SU-DHL-6 (cell line): ENCODE data around the gene TMEM117.

Experiments used
- EZH2phosphoT487 ChIP-seq: fragments of 200-600 bp; sonication (generic), shearing (Covaris generic); conservative IDR thresholded peaks from 2 replicates; pipeline ENCODE4 v1.6.1; 2018; ENCODE audit warnings: mild to moderate bottlenecking, antibody characterized with exemption, low read length, moderate library complexity, mixed read lengths
- TF ChIP-seq, protein P1 (sequence below): fragments of 200-600 bp; sonication (generic); IDR thresholded peaks from one replicate; pipeline ENCODE4 v1.5.1; 2017; ENCODE audit warnings: antibody characterized with exemption, mild to moderate bottlenecking, low read length, moderate library complexity; ENCODE audit not compliant: insufficient read depth, poor library complexity, severe bottlenecking

DNA sequence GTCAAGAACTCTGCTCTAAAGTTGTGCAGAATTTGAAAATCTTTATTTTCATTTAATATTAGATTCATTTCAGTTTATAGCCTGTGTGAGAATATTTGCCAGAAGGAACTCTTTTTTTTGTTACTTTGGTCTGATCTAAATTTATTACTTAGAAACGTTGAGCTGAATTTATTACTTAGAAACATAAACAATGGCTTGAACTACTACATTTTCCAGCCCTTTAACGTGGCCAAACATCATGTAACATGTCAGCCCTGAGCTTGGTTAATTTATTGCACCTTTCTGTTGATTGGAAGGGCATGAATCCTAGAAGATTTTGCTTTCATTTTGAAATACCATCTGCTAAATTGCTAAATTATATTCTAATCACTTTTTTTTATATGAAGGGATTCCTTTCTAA is 241.4 kb downstream of the TMEM117 start:
- TF ChIP-seq, protein P1, sequence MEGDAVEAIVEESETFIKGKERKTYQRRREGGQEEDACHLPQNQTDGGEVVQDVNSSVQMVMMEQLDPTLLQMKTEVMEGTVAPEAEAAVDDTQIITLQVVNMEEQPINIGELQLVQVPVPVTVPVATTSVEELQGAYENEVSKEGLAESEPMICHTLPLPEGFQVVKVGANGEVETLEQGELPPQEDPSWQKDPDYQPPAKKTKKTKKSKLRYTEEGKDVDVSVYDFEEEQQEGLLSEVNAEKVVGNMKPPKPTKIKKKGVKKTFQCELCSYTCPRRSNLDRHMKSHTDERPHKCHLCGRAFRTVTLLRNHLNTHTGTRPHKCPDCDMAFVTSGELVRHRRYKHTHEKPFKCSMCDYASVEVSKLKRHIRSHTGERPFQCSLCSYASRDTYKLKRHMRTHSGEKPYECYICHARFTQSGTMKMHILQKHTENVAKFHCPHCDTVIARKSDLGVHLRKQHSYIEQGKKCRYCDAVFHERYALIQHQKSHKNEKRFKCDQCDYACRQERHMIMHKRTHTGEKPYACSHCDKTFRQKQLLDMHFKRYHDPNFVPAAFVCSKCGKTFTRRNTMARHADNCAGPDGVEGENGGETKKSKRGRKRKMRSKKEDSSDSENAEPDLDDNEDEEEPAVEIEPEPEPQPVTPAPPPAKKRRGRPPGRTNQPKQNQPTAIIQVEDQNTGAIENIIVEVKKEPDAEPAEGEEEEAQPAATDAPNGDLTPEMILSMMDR = no peak
- TF ChIP-seq EZH2phosphoT487 = no peak
